Measurements from ENCODE around the gene THOC1. TPM values are rescaled to one million over a fixed set of nuclear protein-coding genes. Genes with fewer than 3 reads are reported as not detected.

Gene THOC1
- total and polyA plus RNA-seq, 12 donors, result 7.7 to 64.3 (median 10.0) TPM

GRCh38 chr18:231563-231962 lies 36.3 kb downstream of the THOC1 start:
- no peaks in the 10 kb centered on the region for H3K9me3 ChIP-seq
- ATAC-seq, result no peak
- H3K36me3 ChIP-seq, result peaks cover 0 to 37% (median 0%) of the 10 kb centered on the region in 9 donors
- H3K4me1 ChIP-seq, result no peaks in the 10 kb centered on the region
- WGBS, 2 donors, result 90 to 98% methylated on average over 1 of the region's 1 CpG
- intact Hi-C loops (cut with DNase I), result no loop called here
- no peak for TF ChIP-seq CTCF (IDR thresholded peaks at IDR 0.05)
- no peak for DNase-seq
- no peak overlapping the region for H3K4me3 ChIP-seq
- no peak overlapping the region for H3K27ac ChIP-seq
- H3K27me3 ChIP-seq, result no peaks in the 10 kb centered on the region

- H3K36me3 ChIP-seq, result peaks cover 0 to 67% (median 20%) of the 10 kb centered on the region in 9 donors
- ATAC-seq, result no peak
Observed at GRCh38 chr18:228586-228985, 39.3 kb downstream of the THOC1 start.

GRCh38 chr18:227902-228301 lies 39.9 kb downstream of the THOC1 start:
- Histone ChIP-seq H3K27ac (no peak overlapping the region), H3K9me3 (no peaks in the 10 kb centered on the region), H3K36me3 (peaks cover 0 to 74% (median 22%) of the 10 kb centered on the region in 9 donors), H3K27me3 (no peaks in the 10 kb centered on the region), H3K4me3 (no peak overlapping the region), H3K4me1 (no peaks in the 10 kb centered on the region)
- intact Hi-C loops (cut with DNase I), result no loop called here
- ATAC-seq (no peak), DNase-seq (no peak)
- WGBS, 2 donors, result 88 to 93% methylated on average over 4 of the region's 4 CpGs
- no peak for TF ChIP-seq CTCF (IDR thresholded peaks at IDR 0.05)

More at GRCh38 chr18:228586-228985, 39.3 kb downstream of the THOC1 start:
- TF ChIP-seq CTCF (IDR thresholded peaks at IDR 0.05), result no peak
- no peak for DNase-seq
- WGBS, 2 donors, result 94 to 100% methylated on average over 1 of the region's 1 CpG
- intact Hi-C loops (cut with DNase I), result no loop called here
- H3K9me3 ChIP-seq, result no peaks in the 10 kb centered on the region
- no peak overlapping the region for H3K4me3 ChIP-seq
- no peaks in the 10 kb centered on the region for H3K27me3 ChIP-seq
- no peaks in the 10 kb centered on the region for H3K4me1 ChIP-seq
- H3K27ac ChIP-seq, result no peak overlapping the region

GRCh38 chr18:227374-227773 lies 40.5 kb downstream of the THOC1 start:
- Histone ChIP-seq H3K36me3 (peaks cover 0 to 79% (median 22%) of the 10 kb centered on the region in 9 donors), H3K4me3 (no peak overlapping the region), H3K27me3 (no peaks in the 10 kb centered on the region), H3K9me3 (no peaks in the 10 kb centered on the region), H3K4me1 (no peaks in the 10 kb centered on the region), H3K27ac (no peak overlapping the region)
- ATAC-seq (no peak), DNase-seq (no peak)
- WGBS, 2 donors, result 91 to 92% methylated on average over 6 of the region's 6 CpGs
- TF ChIP-seq CTCF (IDR thresholded peaks at IDR 0.05), result no peak
- intact Hi-C loops (cut with DNase I), result no loop called here
